ENCODE data around the gene TCERG1L.

DNA sequence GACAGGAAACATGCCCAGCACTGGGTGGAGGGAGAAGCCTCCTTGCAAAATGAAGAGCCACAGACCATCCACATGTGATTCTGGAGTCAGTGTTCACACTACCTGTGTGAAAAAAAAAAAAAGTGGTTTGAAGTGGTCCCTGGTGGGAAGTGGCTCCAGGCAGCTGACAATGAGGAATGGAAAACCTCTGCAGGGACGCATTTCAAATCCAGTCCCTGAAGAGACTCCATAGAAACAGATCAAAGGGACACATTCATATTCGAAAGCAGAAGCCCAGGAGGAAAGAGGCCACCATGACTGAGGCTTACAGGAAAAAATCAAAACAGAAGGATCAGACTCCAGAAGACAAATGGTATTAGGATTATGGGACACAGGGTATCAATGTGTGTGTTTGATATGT is 11.5 kb upstream of the TCERG1L start:
- no peak for TF ChIP-seq POLR2A (IDR thresholded peaks at IDR 0.05)
- TF ChIP-seq, protein P1, sequence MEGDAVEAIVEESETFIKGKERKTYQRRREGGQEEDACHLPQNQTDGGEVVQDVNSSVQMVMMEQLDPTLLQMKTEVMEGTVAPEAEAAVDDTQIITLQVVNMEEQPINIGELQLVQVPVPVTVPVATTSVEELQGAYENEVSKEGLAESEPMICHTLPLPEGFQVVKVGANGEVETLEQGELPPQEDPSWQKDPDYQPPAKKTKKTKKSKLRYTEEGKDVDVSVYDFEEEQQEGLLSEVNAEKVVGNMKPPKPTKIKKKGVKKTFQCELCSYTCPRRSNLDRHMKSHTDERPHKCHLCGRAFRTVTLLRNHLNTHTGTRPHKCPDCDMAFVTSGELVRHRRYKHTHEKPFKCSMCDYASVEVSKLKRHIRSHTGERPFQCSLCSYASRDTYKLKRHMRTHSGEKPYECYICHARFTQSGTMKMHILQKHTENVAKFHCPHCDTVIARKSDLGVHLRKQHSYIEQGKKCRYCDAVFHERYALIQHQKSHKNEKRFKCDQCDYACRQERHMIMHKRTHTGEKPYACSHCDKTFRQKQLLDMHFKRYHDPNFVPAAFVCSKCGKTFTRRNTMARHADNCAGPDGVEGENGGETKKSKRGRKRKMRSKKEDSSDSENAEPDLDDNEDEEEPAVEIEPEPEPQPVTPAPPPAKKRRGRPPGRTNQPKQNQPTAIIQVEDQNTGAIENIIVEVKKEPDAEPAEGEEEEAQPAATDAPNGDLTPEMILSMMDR (IDR thresholded peaks at IDR 0.05): no peak

Measured in body of pancreas (tissue), 4 donors.